HepG2 (cell line): ENCODE measurements around the gene PRMT5. TPM values are rescaled to one million over a fixed set of nuclear protein-coding genes. Genes with fewer than 3 reads are reported as not detected.

Experiments
- ATAC-seq: fragments of 200-7000 bp; cut with Tn5 transposase; 3 replicates; pipeline ENCODE4 v1.9.1; 2020; ENCODE audit warnings: mild to moderate bottlenecking, moderate library complexity
- BruUV-seq: library from RNA; stranded (reverse); fragments of 400-500 nt; replicated peaks from 2 replicates; lab custom pipeline; 2021; lab: Mats Ljungman, UMichigan
- CTCF ChIA-PET: fragments of 300-600 bp; formaldehyde crosslinking; extraction: SDS; loops from one replicate; lab custom pipeline; 2021; ENCODE audit warnings: low total read pairs, inconsistent platforms, low intra/inter-chr PET ratio; lab: Yijun Ruan, JAX
- POLR2A ChIA-PET: fragments of 350-600 bp; sonication (Branson Sonifier 250); formaldehyde crosslinking; loops from one replicate; lab custom pipeline; 2020; ENCODE audit warnings: antibody characterized with exemption, inconsistent platforms; lab: Yijun Ruan, JAX
- DNase-seq: peaks from one replicate; pipeline ENCODE4 v3.0.0-alpha.2; 2015; ENCODE audit warnings: low spot score
- FAIRE-seq: peaks from 3 replicates; lab custom pipeline; 2011; peaks lifted over from hg19 to GRCh38; lab: Jason Lieb, UNC
- H2AFZ ChIP-seq: one replicate; pipeline ENCODE4 v1.6.1; 2011; ENCODE audit warnings: low read length, inconsistent platforms
- H3K27ac ChIP-seq: fragments of 300-600 bp; 3 replicates; pipeline ENCODE4 v1.8.0; 2011; ENCODE audit warnings: mixed run types, mild to moderate bottlenecking, mixed read lengths, low read length, inconsistent platforms; ENCODE audit not compliant: insufficient read depth; ENCODE audit errors: extremely low read length
- H3K27me3 ChIP-seq, 2 experiments: fragments of 200-600 bp in 1 of 2; 2 replicates in 1 of 2; 3 replicates in 1 of 2; pipeline versions ENCODE4 v1.6.0 to v1.8.0; 2011; ENCODE audit warnings: low read length in 2 of 2, mild to moderate bottlenecking in 2 of 2, moderate library complexity in 2 of 2, inconsistent platforms in 1 of 2; ENCODE audit not compliant: insufficient read depth in 2 of 2, control insufficient read depth in 1 of 2
- H3K36me3 ChIP-seq, 2 experiments: fragments of 200-600 bp in 1 of 2; replicated peaks in 1 of 2; 2 replicates in 1 of 2; 3 replicates in 1 of 2; pipeline versions ENCODE4 v1.5.1 to v1.8.0; 2011; ENCODE audit warnings: low read length in 2 of 2, inconsistent platforms in 1 of 2; ENCODE audit not compliant: insufficient read depth in 2 of 2, control insufficient read depth in 1 of 2
- H3K4me1 ChIP-seq: 2 replicates; pipeline ENCODE4 v1.5.1; 2012; ENCODE audit warnings: low read length, inconsistent platforms; ENCODE audit not compliant: insufficient read depth
- H3K4me2 ChIP-seq: 2 replicates; pipeline ENCODE4 v1.6.0; 2011; ENCODE audit warnings: low read depth, low read length, inconsistent platforms
- H3K4me3 ChIP-seq, 3 experiments: fragments of 200-600 bp in 1 of 3; sonication (generic), shearing (Covaris generic) in 1 of 3; replicated peaks in 1 of 3; 2 replicates each; pipeline ENCODE4 v1.5.1; 2011 to 2016; ENCODE audit warnings: low read length in 3 of 3, inconsistent platforms in 2 of 3, low read depth in 2 of 3, mild to moderate bottlenecking in 2 of 3, control low read depth in 1 of 3, mixed read lengths in 1 of 3; ENCODE audit not compliant: insufficient read depth in 1 of 3
- H3K79me2 ChIP-seq: one replicate; pipeline ENCODE4 v1.6.1; 2011; ENCODE audit warnings: low read length, inconsistent platforms; ENCODE audit not compliant: insufficient read depth
- H3K9ac ChIP-seq: 2 replicates; pipeline ENCODE4 v1.6.0; 2011; ENCODE audit warnings: mild to moderate bottlenecking, low read depth, low read length, inconsistent platforms; ENCODE audit not compliant: insufficient read depth
- H3K9me3 ChIP-seq: 2 replicates; pipeline ENCODE4 v1.5.1; 2012; ENCODE audit warnings: mild to moderate bottlenecking, low read length
- H4K20me1 ChIP-seq: 2 replicates; pipeline ENCODE4 v1.6.0; 2011; ENCODE audit warnings: inconsistent platforms, mild to moderate bottlenecking, low read length, moderate library complexity; ENCODE audit not compliant: insufficient read depth
- GFI1 ChIP-seq: sonication (generic); formaldehyde crosslinking; IDR thresholded peaks from 2 replicates; pipeline ENCODE4 v1.5.0; 2020; ENCODE audit warnings: missing genetic modification reagents, mild to moderate bottlenecking, borderline replicate concordance
- HMG20A ChIP-seq: IDR thresholded peaks from 2 replicates; pipeline ENCODE4 v1.6.1; 2016; ENCODE audit warnings: borderline replicate concordance
- MAX ChIP-seq: IDR thresholded peaks from 2 replicates; pipeline ENCODE4 v1.6.1; 2012; ENCODE audit warnings: inconsistent platforms
- MED8 ChIP-seq: sonication (generic); formaldehyde crosslinking; IDR thresholded peaks from 2 replicates; pipeline ENCODE4 v1.8.1; 2023; ENCODE audit warnings: mild to moderate bottlenecking, missing genetic modification reagents; ENCODE audit not compliant: insufficient replicate concordance
- MLLT10 ChIP-seq: sonication (generic); formaldehyde crosslinking; IDR thresholded peaks from 2 replicates; pipeline ENCODE4 v1.4.0; 2020; ENCODE audit warnings: missing genetic modification reagents
- MTF2 ChIP-seq: sonication (generic); formaldehyde crosslinking; IDR thresholded peaks from 2 replicates; pipeline ENCODE4 v1.5.0; 2020; ENCODE audit warnings: missing genetic modification reagents, borderline replicate concordance
- NFATC3 ChIP-seq: sonication (generic); formaldehyde crosslinking; IDR thresholded peaks from 2 replicates; pipeline ENCODE4 v1.5.1; 2020; ENCODE audit warnings: mild to moderate bottlenecking, missing genetic modification reagents
- POLR2AphosphoS5 ChIP-seq: IDR thresholded peaks from 2 replicates; pipeline ENCODE4 v1.6.1; 2012; ENCODE audit warnings: low read depth, low read length
- RFX5 ChIP-seq: IDR thresholded peaks from 2 replicates; pipeline ENCODE4 v1.6.1; 2011; ENCODE audit warnings: low read depth, low read length, improper control_type of control experiment
- STAT6 ChIP-seq: sonication (generic); formaldehyde crosslinking; IDR thresholded peaks from 2 replicates; pipeline ENCODE4 v1.4.0; 2020; ENCODE audit warnings: missing genetic modification reagents, mild to moderate bottlenecking, borderline replicate concordance
- ZFY ChIP-seq: sonication (generic); formaldehyde crosslinking; IDR thresholded peaks from 2 replicates; pipeline ENCODE4 v1.4.0; 2020; ENCODE audit warnings: missing genetic modification reagents
- ZNF276 ChIP-seq: sonication (generic); formaldehyde crosslinking; IDR thresholded peaks from 2 replicates; pipeline ENCODE4 v1.4.0; 2020; ENCODE audit warnings: mild to moderate bottlenecking, low read depth, missing genetic modification reagents
- ZNF354B ChIP-seq: sonication (generic); formaldehyde crosslinking; IDR thresholded peaks from 2 replicates; pipeline ENCODE4 v1.8.0; 2022; ENCODE audit warnings: mild to moderate bottlenecking, missing genetic modification reagents
- ZNF549 ChIP-seq: sonication (generic); formaldehyde crosslinking; IDR thresholded peaks from 2 replicates; pipeline ENCODE4 v1.5.0; 2020; ENCODE audit warnings: missing genetic modification reagents
- ZNF772 ChIP-seq: sonication (generic); formaldehyde crosslinking; IDR thresholded peaks from 2 replicates; pipeline ENCODE4 v1.5.0; 2020; ENCODE audit warnings: mild to moderate bottlenecking, missing genetic modification reagents
- ZNF781 ChIP-seq: sonication (generic); formaldehyde crosslinking; IDR thresholded peaks from 2 replicates; pipeline ENCODE4 v1.5.1; 2020; ENCODE audit warnings: borderline replicate concordance, mild to moderate bottlenecking, missing genetic modification reagents; ENCODE audit errors: not compliant biosample characterization
- ZNF878 ChIP-seq: sonication (generic); formaldehyde crosslinking; IDR thresholded peaks from 2 replicates; pipeline ENCODE4 v1.8.1; 2023; ENCODE audit warnings: mild to moderate bottlenecking, missing genetic modification reagents, moderate library complexity
- ZNF891 ChIP-seq: sonication (generic); formaldehyde crosslinking; IDR thresholded peaks from 2 replicates; pipeline ENCODE4 v1.5.0; 2020; ENCODE audit warnings: mild to moderate bottlenecking, missing genetic modification reagents
- WGBS: methylation state at CpG from one replicate; pipeline ENCODE4 v1.1.6; 2017; ENCODE audit warnings: low lambda C conversion rate; 5-methylcytosine and 5-hydroxymethylcytosine counted together
- in situ Hi-C: cut with HindIII; loops from 2 replicates; pipeline ENCODE4 v1.10.0; 2017; ENCODE audit warnings: low pct_unique_long_range_greater_than_20kb; ENCODE audit not compliant: extremely low pct_ligation_motif_present
- intact Hi-C: fragments of 100-400 bp; cut with micrococcal nuclease; formaldehyde crosslinking; loops from one replicate; pipeline ENCODE4 v1.10.0; 2022; ENCODE audit not compliant: unreplicated experiment
- polyA plus RNA-seq, 8 experiments: library from polyadenylated mRNA; depleted of rRNA in 3 of 8; stranded (reverse) in 7 of 8; unstranded in 1 of 8; fragments of >200 nt; fragmentation: Illumina TruSeq in 4 of 8; extraction: Trizol in 4 of 8; gene quantifications; 2 replicates each; pipeline versions ENCODE4 v1.2.1 to v1.2.3, GENCODE V29; 2011 to 2016; ENCODE audit warnings: low read depth in 4 of 8, missing spikeins in 1 of 8, mixed read lengths in 1 of 8; ENCODE audit not compliant: insufficient read depth in 1 of 8
- total RNA-seq, 5 experiments: library from RNA; depleted of rRNA; stranded (reverse); fragments of >200 nt; fragmentation: Illumina TruSeq; extraction: Trizol; gene quantifications; 2 replicates each; pipeline ENCODE4 v1.2.3, GENCODE V29; 2016; ENCODE audit warnings: low read depth in 1 of 5

Gene PRMT5
- total and polyA plus RNA-seq, 2 of the 13 experiments (the other 11 are each of a cell fraction or from before 2014, with no cell fraction given): 210 to 354 TPM

GRCh38 chr14:22929961-22930364, 787 bp upstream of the PRMT5 start (continued):
- TF ChIP-seq ZFY (CRISPR knock-in tag) (no peak), GFI1 (CRISPR knock-in tag) (no peak), ZNF549 (CRISPR knock-in tag) (no peak), ZNF781 (CRISPR knock-in tag) (no peak), HMG20A (CRISPR knock-in tag) (no peak), NFATC3 (CRISPR knock-in tag) (no peak; the same call in 1 of the 2 replicates), ZNF276 (CRISPR knock-in tag) (no peak), ZNF891 (no peak), MAX (no peak)

GRCh38 chr14:22928237-22929103, 706 bp downstream of the PRMT5 start:
- Histone ChIP-seq H2AFZ (no peak overlapping the region), H3K9ac (peak overlapping the region; percentile 94), H3K79me2 (peaks cover 21% of the 10 kb centered on the region), H3K4me3 (peak overlapping the region; percentile 74 to 98 (median 92)), H3K9me3 (no peaks in the 10 kb centered on the region), H3K4me1 (peaks cover 27% of the 10 kb centered on the region), H3K27ac (peak overlapping the region; percentile 78), H3K36me3 (peaks cover 33 to 38% of the 10 kb centered on the region in 2 experiments), H3K27me3 (no peaks in the 10 kb centered on the region; a peak in 1 of 5 replicates), H3K4me2 (peak overlapping the region; percentile 97), H4K20me1 (no peaks in the 10 kb centered on the region)
- intact Hi-C loops (loop anchor here (1.0 to 2.0 kb wide), 5 partner anchors 25 to 79 kb away; partner anchors contain the start of gene LRP10), in situ Hi-C loops (no loop called here)
- no peak for DNase-seq
- ChIA-PET POLR2A (interaction anchor here (0.5 to 6.1 kb wide), 60 partner anchors 8 to 1186 kb away, joined by 3 to 136 read pairs (median 6); partner anchors contain the start of genes ACIN1, AJUBA, BCL2L2 and C14orf119), CTCF (interaction anchor here (1.3 to 1.7 kb wide), 2 partner anchors 28 to 371 kb away, joined by 4 to 7 read pairs; no protein-coding TSS in a partner anchor)
- WGBS: 10% methylated on average over 12 of the region's 12 CpGs
- FAIRE-seq: peak; percentile 18
- ATAC-seq: no peak
- TSS peak; percentile 78 for BruUV-seq
- no peak for TF ChIP-seq MLLT10 (CRISPR knock-in tag)
- no peak for TF ChIP-seq MED8 (CRISPR knock-in tag)
- TF ChIP-seq RFX5: no peak
- no peak for TF ChIP-seq ZNF772
- TF ChIP-seq ZNF354B (CRISPR knock-in tag): peak; percentile 73; the same call in 1 of the 2 replicates
- TF ChIP-seq STAT6 (CRISPR knock-in tag): no peak
- no peak for TF ChIP-seq MTF2 (CRISPR knock-in tag)
- TF ChIP-seq POLR2AphosphoS5: no peak; the same call in 1 of the 2 replicates
- peak; percentile 39; the same call in 1 of the 2 replicates for TF ChIP-seq ZNF878
